AG04449 (cell line): Measurements from ENCODE around the gene ABCB1.

Experiments
- CTCF ChIA-PET: fragments of 350-600 bp; formaldehyde crosslinking; extraction: SDS; loops from one replicate; lab custom pipeline; 2021; ENCODE audit warnings: antibody characterized with exemption; lab: Yijun Ruan, JAX
- POLR2A ChIA-PET: fragments of 400-600, 350-600 bp; formaldehyde crosslinking; extraction: SDS; loops from one replicate; lab custom pipeline; 2020; ENCODE audit warnings: antibody characterized with exemption, inconsistent platforms; lab: Yijun Ruan, JAX
- DNase-seq: peaks from one replicate; pipeline ENCODE4 v3.0.0-alpha.2; 2010; ENCODE audit warnings: low read depth, low spot score
- H3K4me3 ChIP-seq: 2 replicates; pipeline ENCODE4 v1.5.1; 2011; ENCODE audit warnings: low read depth, mild to moderate bottlenecking, control low read depth, low read length
- TF ChIP-seq, protein P1 (sequence below): IDR thresholded peaks from one replicate; pipeline ENCODE4 v1.5.1; 2011; ENCODE audit warnings: mild to moderate bottlenecking, moderate library complexity, low read length, control low read depth, inconsistent platforms; ENCODE audit not compliant: insufficient read depth; ENCODE audit errors: missing control alignments

ABCB1 gene

GRCh38 chr7:87627634-87627994 lies 26.9 kb upstream of the ABCB1 start:
- ChIA-PET POLR2A (no interaction called here), CTCF (interaction anchor here (1.5 kb wide), 1 partner anchor 259 kb away, joined by 3 read pairs; no protein-coding TSS in a partner anchor)
- peak overlapping the region; percentile 63 for H3K4me3 ChIP-seq
- no peak for DNase-seq
- TF ChIP-seq, protein P1, sequence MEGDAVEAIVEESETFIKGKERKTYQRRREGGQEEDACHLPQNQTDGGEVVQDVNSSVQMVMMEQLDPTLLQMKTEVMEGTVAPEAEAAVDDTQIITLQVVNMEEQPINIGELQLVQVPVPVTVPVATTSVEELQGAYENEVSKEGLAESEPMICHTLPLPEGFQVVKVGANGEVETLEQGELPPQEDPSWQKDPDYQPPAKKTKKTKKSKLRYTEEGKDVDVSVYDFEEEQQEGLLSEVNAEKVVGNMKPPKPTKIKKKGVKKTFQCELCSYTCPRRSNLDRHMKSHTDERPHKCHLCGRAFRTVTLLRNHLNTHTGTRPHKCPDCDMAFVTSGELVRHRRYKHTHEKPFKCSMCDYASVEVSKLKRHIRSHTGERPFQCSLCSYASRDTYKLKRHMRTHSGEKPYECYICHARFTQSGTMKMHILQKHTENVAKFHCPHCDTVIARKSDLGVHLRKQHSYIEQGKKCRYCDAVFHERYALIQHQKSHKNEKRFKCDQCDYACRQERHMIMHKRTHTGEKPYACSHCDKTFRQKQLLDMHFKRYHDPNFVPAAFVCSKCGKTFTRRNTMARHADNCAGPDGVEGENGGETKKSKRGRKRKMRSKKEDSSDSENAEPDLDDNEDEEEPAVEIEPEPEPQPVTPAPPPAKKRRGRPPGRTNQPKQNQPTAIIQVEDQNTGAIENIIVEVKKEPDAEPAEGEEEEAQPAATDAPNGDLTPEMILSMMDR: no peak

DNA sequence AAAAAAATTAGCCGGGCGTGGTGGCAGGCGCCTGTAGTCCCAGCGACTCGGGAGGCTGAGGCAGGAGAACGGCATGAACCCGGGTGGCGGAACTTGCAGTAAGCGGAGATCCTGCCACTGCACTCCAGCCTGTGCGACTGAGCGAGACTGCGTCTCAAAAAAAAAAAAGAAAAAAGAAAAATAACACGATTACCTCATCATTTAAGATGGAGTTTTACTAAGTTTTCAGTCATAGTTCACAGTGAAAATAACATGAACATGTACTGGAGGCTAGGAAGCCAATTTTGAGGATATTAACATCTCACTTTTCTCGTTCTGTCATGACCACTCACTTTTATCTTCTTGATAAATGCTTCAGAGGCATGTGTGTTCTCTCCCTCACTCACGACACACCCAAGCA lies 24.4 kb upstream of the ABCB1 start:
- CTCF ChIA-PET: no interaction called here
- TF ChIP-seq, protein P1: no peak
- DNase-seq: no peak
- POLR2A ChIA-PET: no interaction called here
- no peak overlapping the region for H3K4me3 ChIP-seq

GRCh38 chr7:87624628-87625027 lies 23.9 kb upstream of the ABCB1 start:
- POLR2A ChIA-PET: no interaction called here
- TF ChIP-seq, protein P1: no peak
- CTCF ChIA-PET: no interaction called here
- no peak overlapping the region for H3K4me3 ChIP-seq
- DNase-seq: no peak

DNA sequence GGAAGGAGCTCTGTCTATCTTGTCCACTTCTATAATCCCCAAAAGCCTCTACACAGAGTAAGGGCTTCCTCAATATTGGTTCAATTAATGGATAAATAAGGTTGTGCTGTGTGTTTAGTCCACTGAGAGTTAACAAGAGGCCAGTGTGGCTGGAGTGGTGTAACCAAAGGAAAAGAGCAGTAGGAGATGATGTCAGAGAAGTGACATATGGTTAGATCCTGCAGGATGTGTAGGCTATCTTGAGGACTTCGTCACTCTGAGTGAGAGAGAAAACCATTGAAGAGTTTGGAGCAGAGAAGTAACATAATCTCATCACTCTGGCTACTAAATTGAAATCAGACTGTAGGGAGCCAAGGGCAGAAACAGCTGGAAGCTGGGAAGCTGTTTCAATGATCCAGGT lies 14.5 kb upstream of the ABCB1 start:
- no peak overlapping the region for H3K4me3 ChIP-seq
- TF ChIP-seq, protein P1: no peak
- DNase-seq: no peak
- POLR2A ChIA-PET: no interaction called here
- CTCF ChIA-PET: no interaction called here

DNA sequence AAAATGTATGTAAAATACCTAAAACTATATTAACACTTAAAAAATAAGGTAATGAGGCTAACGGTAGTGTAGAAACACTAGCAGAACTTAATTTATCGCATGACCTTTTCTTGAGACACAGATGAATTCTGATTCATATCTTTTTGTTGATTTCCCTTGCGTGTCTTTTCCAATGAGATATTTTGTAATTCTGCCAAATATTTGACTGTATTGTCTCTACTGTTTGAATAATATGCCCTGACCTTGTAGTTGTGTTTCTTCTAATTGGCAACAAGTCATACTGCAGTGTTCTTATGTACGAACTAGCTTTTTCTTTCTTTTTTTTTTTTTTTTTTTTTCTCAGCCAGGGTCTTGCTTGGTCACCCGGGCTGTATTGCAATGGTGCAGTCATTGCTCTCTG lies 9.2 kb upstream of the ABCB1 start:
- no peak overlapping the region for H3K4me3 ChIP-seq
- TF ChIP-seq, protein P1: no peak
- ChIA-PET POLR2A (no interaction called here), CTCF (no interaction called here)
- DNase-seq: no peak

DNA sequence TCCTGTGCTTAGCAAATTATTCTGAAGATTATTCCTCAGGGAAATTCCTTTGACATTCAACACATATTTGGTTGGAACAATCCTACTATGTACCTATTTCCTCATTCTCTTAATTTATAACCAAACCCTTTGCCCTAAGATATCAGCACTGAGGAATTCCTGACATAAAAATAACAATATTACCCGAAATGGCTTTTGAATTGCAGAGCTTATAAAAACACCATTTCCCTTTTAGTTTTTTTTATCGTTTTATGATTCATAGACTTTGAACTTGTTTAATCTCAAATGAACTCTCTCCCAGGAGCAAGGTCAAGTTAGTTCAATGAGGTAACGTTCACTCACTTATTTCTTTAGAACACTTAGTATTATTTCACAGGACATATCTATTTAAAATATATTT lies 7.7 kb upstream of the ABCB1 start:
- ChIA-PET POLR2A (no interaction called here), CTCF (no interaction called here)
- DNase-seq: no peak

More for the DNA sequence above, 7.7 kb upstream of the ABCB1 start:
- H3K4me3 ChIP-seq: no peak overlapping the region
- TF ChIP-seq, protein P1: no peak
